Measurements from ENCODE around the gene GATC. TPM values are rescaled to one million over a fixed set of nuclear protein-coding genes. Genes with fewer than 3 reads are reported as not detected.
A peak's percentile ranks its signal among the peaks of the same experiment; 100 is the strongest.
"Not testable (repeated sequence)": the region's sequence is repeated elsewhere in the genome, so short reads cannot be mapped to it uniquely, and the experiment has no call there.

GATC gene
- total RNA-seq, 1 donor from 2014 or later: 33.8 TPM

DNA sequence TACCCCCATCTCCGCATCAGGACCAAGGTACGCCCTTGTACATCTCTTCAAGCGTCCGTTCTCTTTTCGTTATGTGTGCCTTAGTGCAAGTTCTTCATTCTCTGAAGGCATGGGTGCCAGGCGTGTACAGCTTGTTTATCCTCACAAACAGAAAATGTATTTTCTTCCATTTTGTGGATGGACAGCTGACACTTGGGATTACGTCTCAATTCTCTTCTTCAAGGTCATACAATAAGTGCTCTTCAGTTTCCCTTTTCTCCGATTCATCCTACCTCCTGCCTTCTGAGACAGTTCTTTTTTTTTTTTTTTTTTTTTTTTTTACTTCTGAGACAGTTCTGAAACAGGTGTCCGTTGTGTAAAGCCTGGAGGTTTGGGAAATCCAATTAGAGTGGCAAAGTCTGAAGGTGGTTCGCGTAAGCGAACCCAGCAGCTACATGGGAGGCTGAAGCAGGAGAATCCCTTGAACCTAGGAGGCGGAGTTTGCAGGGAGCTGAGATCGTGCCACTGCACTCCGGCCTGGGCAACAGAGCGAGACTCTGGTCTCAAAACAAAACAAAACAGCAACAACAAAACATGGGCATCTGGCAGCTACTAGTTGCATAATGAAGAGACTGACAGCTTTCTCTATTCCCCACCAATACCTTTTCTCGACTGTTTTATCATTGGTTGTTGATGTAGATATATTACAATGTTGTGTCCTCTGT lies 7.6 kb upstream of the GATC start:
- TF ChIP-seq, protein P1, sequence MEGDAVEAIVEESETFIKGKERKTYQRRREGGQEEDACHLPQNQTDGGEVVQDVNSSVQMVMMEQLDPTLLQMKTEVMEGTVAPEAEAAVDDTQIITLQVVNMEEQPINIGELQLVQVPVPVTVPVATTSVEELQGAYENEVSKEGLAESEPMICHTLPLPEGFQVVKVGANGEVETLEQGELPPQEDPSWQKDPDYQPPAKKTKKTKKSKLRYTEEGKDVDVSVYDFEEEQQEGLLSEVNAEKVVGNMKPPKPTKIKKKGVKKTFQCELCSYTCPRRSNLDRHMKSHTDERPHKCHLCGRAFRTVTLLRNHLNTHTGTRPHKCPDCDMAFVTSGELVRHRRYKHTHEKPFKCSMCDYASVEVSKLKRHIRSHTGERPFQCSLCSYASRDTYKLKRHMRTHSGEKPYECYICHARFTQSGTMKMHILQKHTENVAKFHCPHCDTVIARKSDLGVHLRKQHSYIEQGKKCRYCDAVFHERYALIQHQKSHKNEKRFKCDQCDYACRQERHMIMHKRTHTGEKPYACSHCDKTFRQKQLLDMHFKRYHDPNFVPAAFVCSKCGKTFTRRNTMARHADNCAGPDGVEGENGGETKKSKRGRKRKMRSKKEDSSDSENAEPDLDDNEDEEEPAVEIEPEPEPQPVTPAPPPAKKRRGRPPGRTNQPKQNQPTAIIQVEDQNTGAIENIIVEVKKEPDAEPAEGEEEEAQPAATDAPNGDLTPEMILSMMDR (conservative IDR thresholded peaks at IDR 0.05): no peak
- Mint-ChIP-seq H3K27me3 (ENCODE audit: low read depth) (no peaks in the 10 kb centered on the region), H3K27ac (ENCODE audit: unreplicated experiment) (no peak overlapping the region), H3K4me1 (peaks cover 28% of the 10 kb centered on the region), H3K4me3 (peak overlapping the region; percentile 92), H3K9me3 (no peaks in the 10 kb centered on the region), H3K36me3 (ENCODE audit: low read depth) (peaks cover 3% of the 10 kb centered on the region)
- DNase-seq (ENCODE audit: low read depth, low spot score): no peak

DNA sequence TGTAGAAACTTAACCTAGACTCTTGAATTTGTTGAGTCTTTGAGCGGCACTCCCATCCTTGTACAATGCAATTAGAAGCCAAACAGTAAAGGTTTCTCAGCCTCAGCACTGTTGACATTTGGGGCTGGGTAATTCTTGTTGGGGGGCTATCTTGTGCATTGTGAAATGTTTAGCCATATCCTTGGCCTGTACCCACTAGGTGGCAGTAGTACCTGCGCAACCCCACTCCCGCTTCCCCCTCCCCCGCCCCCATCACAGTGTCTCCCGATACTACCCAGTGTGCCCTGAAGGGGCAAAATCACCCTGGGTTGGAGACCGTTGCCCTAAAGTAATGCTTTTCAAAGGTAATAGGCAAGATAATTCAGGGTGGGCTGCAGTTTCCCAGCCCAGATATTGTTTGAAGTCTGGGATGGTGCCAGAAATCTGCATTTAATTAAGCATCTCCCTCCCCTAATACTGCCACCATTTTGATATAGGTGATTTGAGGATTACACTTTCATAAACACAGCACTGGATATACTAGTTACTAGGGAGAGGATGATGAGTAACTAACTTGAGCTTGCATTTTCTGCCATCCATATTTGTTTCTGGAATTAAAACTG lies 6.5 kb upstream of the GATC start:
- H3K36me3 Mint-ChIP-seq (ENCODE audit: low read depth): peaks cover 3% of the 10 kb centered on the region
- H3K27me3 Mint-ChIP-seq (ENCODE audit: low read depth): no peaks in the 10 kb centered on the region
- DNase-seq (ENCODE audit: low read depth, low spot score): peak; percentile 62
- peaks cover 35% of the 10 kb centered on the region for H3K4me1 Mint-ChIP-seq
- TF ChIP-seq, protein P1 (conservative IDR thresholded peaks at IDR 0.05): peak; percentile 79
- peak overlapping the region; percentile 83 for H3K4me3 Mint-ChIP-seq
- H3K27ac Mint-ChIP-seq (ENCODE audit: unreplicated experiment): no peak overlapping the region
- H3K9me3 Mint-ChIP-seq: no peaks in the 10 kb centered on the region

DNA sequence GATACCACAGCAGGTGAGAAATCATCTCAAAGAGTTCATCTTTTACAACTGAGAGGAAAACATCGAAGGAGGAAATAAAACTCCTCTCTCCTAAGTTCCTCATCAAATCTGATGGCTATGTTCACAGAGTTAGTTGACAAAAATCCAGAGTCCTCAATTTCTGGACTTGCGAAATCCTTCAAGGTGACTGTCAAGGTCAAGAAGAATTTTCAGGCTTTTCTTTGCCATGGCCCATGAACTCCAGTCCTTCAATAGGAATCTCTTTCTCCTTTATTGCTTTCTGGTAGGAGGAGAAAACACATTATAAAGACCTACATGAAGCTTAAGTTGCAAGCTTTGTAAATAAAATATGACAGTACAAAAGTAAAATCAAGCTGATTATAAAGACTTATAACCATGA lies 1.6 kb upstream of the GATC start:
- peak overlapping the region; percentile 95 for H3K4me3 Mint-ChIP-seq
- no peak overlapping the region for H3K27ac Mint-ChIP-seq (ENCODE audit: unreplicated experiment)
- TF ChIP-seq, protein P1 (conservative IDR thresholded peaks at IDR 0.05): no peak
- H3K27me3 Mint-ChIP-seq (ENCODE audit: low read depth): no peaks in the 10 kb centered on the region
- H3K36me3 Mint-ChIP-seq (ENCODE audit: low read depth): peaks cover 3% of the 10 kb centered on the region
- peaks cover 38% of the 10 kb centered on the region for H3K4me1 Mint-ChIP-seq
- H3K9me3 Mint-ChIP-seq: no peaks in the 10 kb centered on the region
- DNase-seq (ENCODE audit: low read depth, low spot score): no peak

DNA sequence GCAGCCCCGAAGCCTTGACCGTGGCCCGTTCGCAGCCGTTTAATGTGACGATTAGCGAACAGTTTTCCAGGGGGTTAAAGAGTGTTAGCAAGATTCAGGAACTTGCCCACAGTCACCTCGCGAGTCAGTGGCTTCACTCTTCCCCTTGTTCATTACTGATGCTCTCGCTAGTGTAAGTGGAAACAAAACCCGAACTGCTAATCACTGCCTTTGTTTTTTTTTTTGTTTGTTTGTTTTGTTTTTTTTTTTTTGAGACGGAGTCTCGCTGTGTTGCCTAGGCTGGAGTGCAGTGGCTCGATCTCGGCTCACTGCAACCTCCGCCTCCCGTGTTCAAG lies 567 bp downstream of the GATC start:
- not testable (repeated sequence) for DNase-seq (ENCODE audit: low read depth, low spot score); H3K9me3 Mint-ChIP-seq; H3K27me3 Mint-ChIP-seq (ENCODE audit: low read depth); H3K36me3 Mint-ChIP-seq (ENCODE audit: low read depth)
- H3K4me3 Mint-ChIP-seq: peak overlapping the region; percentile 95
- peaks cover 31% of the 10 kb centered on the region for H3K4me1 Mint-ChIP-seq
- H3K27ac Mint-ChIP-seq (ENCODE audit: unreplicated experiment): peak overlapping the region; percentile 62

DNA sequence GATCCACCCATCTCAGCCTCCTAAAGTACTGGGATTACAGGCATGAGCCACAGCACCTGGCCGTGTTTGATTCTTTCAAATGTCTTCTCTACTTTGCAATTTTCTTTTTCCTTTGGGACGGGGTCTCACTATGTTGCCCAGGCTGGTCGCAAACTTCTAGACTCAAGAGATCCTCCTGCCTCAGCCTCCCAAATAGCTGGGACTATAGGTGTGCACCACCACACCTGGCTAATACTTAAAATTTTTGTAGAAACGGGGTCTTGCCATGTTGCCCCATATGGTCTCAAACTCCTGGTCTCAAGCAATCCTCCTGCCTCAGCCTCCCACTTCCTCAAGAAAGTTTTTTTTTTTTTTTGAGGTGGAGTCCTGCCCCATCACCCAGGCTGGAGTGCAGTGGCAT lies 1.7 kb downstream of the GATC start:
- Mint-ChIP-seq H3K27me3 (ENCODE audit: low read depth) (no peaks in the 10 kb centered on the region), H3K9me3 (no peaks in the 10 kb centered on the region), H3K36me3 (ENCODE audit: low read depth) (no peaks in the 10 kb centered on the region), H3K4me3 (peak overlapping the region; percentile 95), H3K4me1 (peaks cover 31% of the 10 kb centered on the region), H3K27ac (ENCODE audit: unreplicated experiment) (no peak overlapping the region)
- TF ChIP-seq, protein P1 (conservative IDR thresholded peaks at IDR 0.05): no peak
- no peak for DNase-seq (ENCODE audit: low read depth, low spot score)

DNA sequence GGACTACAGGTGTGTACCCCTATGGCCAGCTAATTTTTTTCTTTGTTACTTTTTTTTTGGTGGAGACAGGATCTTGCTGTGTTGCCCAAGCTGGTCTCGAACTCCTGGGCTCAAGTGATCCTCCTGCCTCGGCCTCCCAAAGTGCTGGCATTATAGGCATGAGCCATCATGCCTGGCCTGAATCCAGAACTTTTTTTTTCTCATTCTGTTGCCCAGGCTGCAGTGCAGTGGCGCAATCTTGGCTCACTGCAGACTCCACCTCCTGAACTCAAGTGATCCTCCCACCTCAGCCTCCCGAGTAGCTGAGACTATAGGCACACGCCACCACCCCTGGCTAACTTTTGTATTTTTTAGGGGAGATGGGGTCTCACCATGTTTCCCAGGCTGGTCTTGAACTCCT lies 6.3 kb downstream of the GATC start:
- DNase-seq (ENCODE audit: low read depth, low spot score); H3K27ac Mint-ChIP-seq (ENCODE audit: unreplicated experiment); H3K4me1 Mint-ChIP-seq; H3K27me3 Mint-ChIP-seq (ENCODE audit: low read depth); H3K9me3 Mint-ChIP-seq: not testable (repeated sequence)
- peak overlapping the region; percentile 49 for H3K4me3 Mint-ChIP-seq
- peaks cover 12% of the 10 kb centered on the region for H3K36me3 Mint-ChIP-seq (ENCODE audit: low read depth)

Data from neural crest cell (in vitro differentiated cells).